ENCODE measurements around the gene TNFAIP2. TPM values are rescaled to one million over a fixed set of nuclear protein-coding genes. Genes with fewer than 3 reads are reported as not detected.

The TNFAIP2 gene, protein sequence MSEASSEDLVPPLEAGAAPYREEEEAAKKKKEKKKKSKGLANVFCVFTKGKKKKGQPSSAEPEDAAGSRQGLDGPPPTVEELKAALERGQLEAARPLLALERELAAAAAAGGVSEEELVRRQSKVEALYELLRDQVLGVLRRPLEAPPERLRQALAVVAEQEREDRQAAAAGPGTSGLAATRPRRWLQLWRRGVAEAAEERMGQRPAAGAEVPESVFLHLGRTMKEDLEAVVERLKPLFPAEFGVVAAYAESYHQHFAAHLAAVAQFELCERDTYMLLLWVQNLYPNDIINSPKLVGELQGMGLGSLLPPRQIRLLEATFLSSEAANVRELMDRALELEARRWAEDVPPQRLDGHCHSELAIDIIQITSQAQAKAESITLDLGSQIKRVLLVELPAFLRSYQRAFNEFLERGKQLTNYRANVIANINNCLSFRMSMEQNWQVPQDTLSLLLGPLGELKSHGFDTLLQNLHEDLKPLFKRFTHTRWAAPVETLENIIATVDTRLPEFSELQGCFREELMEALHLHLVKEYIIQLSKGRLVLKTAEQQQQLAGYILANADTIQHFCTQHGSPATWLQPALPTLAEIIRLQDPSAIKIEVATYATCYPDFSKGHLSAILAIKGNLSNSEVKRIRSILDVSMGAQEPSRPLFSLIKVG
- total RNA-seq: 49.8 TPM

DNA sequence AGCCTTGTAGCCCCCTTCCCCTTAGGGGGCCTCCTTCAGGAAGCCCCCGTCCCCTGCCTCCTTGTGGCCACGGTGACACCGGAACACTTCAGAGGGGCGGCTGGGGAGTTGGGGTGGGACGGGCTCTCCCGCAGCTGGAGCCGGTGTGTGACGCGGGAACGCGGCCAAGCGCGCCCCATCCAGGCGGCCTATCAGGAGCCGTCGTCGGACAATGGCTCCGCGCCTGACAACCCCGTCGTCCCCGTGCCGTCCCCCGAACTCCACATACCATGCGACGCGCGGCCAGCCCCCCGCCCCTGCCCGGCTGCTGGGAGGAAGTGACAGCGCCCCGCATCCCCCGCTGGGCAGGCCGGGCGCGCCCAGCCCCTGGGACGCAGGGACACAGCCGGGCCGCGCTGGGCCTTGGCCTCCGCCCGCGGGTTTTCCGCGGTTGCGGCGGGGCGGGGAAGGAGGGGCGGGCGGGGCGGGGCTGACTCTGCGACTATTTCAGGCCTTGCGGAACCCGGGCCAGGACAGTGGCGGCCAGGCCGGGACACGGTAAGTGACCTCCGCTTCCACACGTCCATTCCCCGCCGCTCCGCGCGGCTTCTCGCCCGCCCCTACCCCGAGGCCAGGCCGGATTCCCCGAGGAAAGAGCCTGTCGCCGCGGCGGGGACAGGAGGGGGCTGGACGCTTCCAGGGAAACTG is at the start of gene TNFAIP2:
Gene TNFAIP2, plus strand, starts transcription at position 515 of the 687 bp plus-strand sequence. CDS start 2,997 bp downstream, outside the sequence.

DNA sequence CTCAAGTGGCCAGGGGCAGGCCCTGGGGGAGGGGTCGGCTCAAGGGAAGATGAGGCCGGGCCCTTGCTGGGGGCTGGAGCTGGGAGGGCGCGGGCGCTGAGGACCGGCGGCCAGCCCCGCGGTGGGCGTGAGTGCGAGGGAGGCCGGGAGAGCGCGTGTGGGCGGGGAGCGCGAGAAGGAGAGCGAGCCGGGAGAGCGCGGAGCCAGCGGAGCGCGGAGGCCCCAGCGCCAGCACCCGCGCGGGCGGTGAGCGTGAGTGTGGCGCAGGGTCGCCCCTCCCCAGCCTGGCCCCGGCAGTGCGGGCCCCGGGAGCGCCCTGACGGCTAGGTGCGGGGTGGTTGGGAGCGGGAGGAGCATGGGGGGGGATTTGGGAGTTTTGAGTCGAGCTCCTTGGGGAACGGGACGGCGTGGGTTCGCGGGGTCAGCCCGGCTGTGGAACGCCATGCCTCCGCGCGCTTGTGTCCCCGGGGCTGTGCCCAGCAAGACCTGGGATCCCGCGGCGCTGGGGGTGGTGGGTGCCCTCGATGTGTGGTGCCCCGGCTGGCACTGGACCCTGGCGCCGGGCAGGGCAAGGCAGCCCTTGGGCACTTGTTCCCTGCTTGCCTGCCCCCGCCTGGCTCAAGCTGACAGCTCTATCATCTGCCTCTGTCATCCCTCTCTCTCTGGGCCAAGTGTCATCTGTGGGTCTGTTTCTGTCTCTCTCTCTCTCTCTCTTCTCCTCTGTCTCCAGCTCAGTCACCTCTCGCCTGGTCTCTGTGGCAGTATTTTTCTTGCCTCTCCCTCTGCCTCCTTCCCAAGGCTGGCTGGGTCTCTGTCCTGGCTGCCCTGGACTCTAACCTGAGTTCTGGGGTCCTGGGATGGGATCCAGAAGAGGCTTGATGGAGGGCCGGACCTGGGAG is 39.0 kb upstream of the TNFAIP2 start, which contains the start of gene LBHD2:
Gene LBHD2, plus strand, starts transcription at position 190 of the 899 bp plus-strand sequence. CDS start 1,803 bp downstream, outside the sequence.

DNA sequence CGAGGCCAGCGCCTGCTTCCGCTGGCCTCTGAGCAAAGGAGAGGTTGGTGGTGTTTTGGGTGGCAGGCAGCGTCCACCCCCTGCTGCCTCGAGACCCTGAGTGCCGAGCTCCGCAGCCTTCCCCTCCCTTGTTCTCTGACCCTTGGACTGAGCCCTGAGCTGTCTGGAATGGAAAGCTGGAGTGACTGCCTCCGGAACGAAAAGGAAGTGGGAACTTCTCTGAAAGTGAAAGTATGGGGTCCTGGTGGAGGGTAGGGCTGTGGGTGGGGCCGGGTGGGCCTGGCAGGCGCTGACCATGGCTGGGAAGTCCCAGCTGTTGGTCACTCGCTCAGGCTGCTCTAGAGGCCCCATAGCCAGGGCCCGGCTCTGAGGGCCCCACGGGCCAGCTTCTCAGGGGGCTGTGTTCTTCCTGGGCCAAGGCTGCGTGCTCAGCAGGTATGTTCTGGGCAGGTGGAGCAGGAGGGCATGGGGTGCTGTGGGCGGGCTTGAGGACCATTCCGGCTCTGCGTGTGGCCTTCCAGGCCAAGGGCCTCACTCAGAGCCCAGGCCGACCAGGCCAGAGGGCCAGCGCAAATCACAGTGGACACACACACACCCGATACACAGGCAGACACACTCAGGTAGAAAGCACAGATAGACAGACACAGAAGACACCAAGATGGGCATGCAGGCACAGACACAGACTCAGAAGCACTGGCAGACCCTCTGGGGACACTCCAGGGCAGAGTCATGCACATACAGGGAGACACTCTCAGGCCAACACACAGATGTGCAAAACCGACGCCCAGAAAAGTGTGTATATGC is 28.7 kb upstream of the TNFAIP2 start, which contains the start of gene EXOC3L4:
Gene EXOC3L4, plus strand, starts transcription at position 320 of the 804 bp plus-strand sequence. CDS start 5,495 bp downstream, outside the sequence.

Other genes with a start within 250 kb of the TNFAIP2 start
- gene AMN, start 200.8 kb upstream of the TNFAIP2 start, total RNA-seq: 33.7 TPM
- 130 TPM for gene CDC42BPB, start 65.9 kb upstream of the TNFAIP2 start, total RNA-seq
- not detected for gene LBHD2, start 39.3 kb upstream of the TNFAIP2 start, total RNA-seq
- 6.6 TPM for gene EXOC3L4, start 28.7 kb upstream of the TNFAIP2 start, total RNA-seq
- gene EIF5, start 210.8 kb downstream of the TNFAIP2 start, total RNA-seq: 133 TPM

All from metanephros (tissue), 1 donor.